GM21737 (cell line): ENCODE data around the gene SCAMP3.
"Not testable (repeated sequence)": the region's sequence is repeated elsewhere in the genome, so short reads cannot be mapped to it uniquely, and the experiment has no call there.

Source experiments
- ATAC-seq: cut with Tn5 transposase; IDR thresholded peaks from one replicate; pipeline ENCODE4 v1.9.1; 2021; ENCODE audit warnings: mild to moderate bottlenecking, moderate library complexity; ENCODE audit not compliant: unreplicated experiment

The SCAMP3 gene

GRCh38 chr1:155255243-155256007 is 6.7 kb downstream of the SCAMP3 start, which contains the start of gene ENTREP3:
Gene ENTREP3 (minus strand): TSS chr1:155255483. CDS start chr1:155254877, 606 bp downstream.
- ATAC-seq: no peak

- ATAC-seq: no peak
These were observed 7.4 kb downstream of the SCAMP3 start for GRCh38 chr1:155254714-155255242.

GRCh38 chr1:155254228-155254713 is 7.9 kb downstream of the SCAMP3 start:
- no peak for ATAC-seq

GRCh38 chr1:155253797-155254196 is 8.4 kb downstream of the SCAMP3 start:
- no peak for ATAC-seq

GRCh38 chr1:155253208-155253607 is 9.0 kb downstream of the SCAMP3 start:
- ATAC-seq: no peak

GRCh38 chr1:155251566-155251965 is 10.6 kb downstream of the SCAMP3 start:
- ATAC-seq: no peak

- ATAC-seq: peak; percentile 80
These were observed 11.3 kb downstream of the SCAMP3 start for GRCh38 chr1:155250633-155251449.

GRCh38 chr1:155250246-155250632 is 11.9 kb downstream of the SCAMP3 start:
- peak; percentile 11 for ATAC-seq

- ATAC-seq: no peak
These were observed 14.2 kb downstream of the SCAMP3 start for GRCh38 chr1:155247667-155248553.

GRCh38 chr1:155246796-155247195 is 15.4 kb downstream of the SCAMP3 start:
- not testable (repeated sequence) for ATAC-seq

GRCh38 chr1:155245163-155245524 is 17.0 kb downstream of the SCAMP3 start:
- ATAC-seq: no peak

GRCh38 chr1:155244368-155245162 is 17.6 kb downstream of the SCAMP3 start:
- ATAC-seq: peak; percentile 87

GRCh38 chr1:155242805-155243358 is 19.3 kb downstream of the SCAMP3 start:
- ATAC-seq: no peak

GRCh38 chr1:155241841-155242264 is 20.3 kb downstream of the SCAMP3 start:
- ATAC-seq: no peak

- no peak for ATAC-seq
These were observed 21.0 kb downstream of the SCAMP3 start for GRCh38 chr1:155241069-155241679.

GRCh38 chr1:155236451-155236850 is 25.7 kb downstream of the SCAMP3 start:
- ATAC-seq: no peak

GRCh38 chr1:155235375-155235774 is 26.8 kb downstream of the SCAMP3 start:
- not testable (repeated sequence) for ATAC-seq

- not testable (repeated sequence) for ATAC-seq
These were observed 28.7 kb downstream of the SCAMP3 start for GRCh38 chr1:155233502-155233901.
